Skeletal muscle cell (primary cell): ENCODE measurements around the gene KLF11.
"Not testable (repeated sequence)": the region's sequence is repeated elsewhere in the genome, so short reads cannot be mapped to it uniquely, and the experiment has no call there.

Source experiments
- DNase-seq: peaks from one replicate; pipeline ENCODE4 v3.0.0-alpha.2; 2010; ENCODE audit warnings: low read depth
- H3K4me3 ChIP-seq: 2 replicates; pipeline ENCODE4 v1.5.1; 2011; ENCODE audit warnings: low read depth, mild to moderate bottlenecking, control low read depth, low read length, moderate library complexity

The KLF11 gene

DNA sequence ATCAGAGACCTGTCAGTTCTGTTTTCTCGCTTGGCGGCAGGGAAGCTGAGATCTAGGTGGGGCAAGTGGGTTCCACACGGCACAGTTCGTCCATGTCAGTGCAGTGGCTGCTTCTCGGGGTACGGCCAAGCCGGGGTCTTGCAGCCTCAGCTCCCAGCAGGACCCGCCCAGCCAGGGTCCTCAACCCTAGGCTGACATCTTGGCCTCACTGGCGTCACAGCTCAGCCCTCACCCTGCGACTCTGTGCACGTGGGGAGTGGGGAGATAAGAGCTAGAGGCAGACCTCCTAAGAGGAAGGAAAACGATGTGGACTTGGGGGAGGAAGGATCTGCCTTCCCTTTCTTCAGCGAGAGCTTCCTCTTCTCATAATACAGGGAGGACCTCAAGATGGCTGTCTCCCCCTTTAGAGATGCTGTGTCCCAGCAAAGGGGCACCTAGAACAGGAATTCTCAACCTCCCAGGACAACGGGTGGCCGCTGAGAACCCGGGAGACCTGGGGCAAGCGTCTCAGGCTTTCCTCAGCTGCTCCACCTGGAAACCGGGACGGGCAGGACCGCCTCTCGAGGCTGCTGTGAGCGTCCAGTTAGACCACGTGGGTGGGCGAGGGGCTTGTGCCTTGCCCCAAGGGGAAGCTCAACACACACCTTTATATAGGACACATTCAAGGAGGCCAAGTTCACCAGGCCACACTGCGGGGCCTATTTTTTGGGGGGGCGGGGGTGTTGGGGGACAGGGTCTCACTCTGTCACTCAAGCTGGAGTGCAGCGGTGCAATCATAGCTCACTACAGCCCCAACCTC lies 23.5 kb upstream of the KLF11 start:
- no peak overlapping the region for H3K4me3 ChIP-seq
- no peak for DNase-seq

DNA sequence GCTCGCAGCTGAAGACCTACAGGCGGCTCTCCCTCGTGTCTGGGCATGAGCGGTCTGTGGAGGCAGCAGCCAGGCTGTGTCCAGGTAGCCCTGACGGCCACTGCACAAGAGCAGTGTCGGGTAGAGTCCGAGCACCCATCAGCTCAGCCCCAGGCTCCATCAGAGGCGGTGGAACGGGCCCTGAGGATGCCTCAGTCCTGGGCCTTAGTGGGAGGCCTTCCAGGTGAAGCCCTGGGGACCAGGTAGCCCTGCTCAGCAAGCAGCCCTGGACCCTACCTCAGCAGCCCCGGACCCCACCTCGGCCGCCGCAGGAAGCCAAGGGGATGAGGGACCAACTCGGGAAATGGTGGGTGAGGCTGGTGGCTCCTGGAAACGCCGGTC lies 21.3 kb upstream of the KLF11 start:
- no peak for DNase-seq
- no peak overlapping the region for H3K4me3 ChIP-seq

DNA sequence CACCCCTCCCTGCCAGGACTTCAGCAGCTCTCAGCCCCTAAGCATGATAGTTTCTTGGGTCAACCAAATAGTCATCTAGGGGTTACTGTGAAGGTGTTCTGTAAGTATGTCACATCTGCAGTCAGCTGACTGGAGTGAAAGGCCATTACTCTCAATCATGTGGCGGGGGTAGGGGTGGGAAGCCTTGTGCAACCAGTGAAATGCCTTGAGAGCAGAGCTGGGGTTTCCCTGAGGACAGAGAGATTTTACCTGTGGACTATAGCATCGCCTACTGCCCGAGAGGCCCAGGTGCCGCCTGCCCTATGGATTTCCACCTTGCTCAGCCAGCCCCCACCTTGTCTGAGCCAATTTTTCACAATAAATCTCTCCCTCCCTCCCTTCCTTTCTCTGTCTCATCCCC lies 20.9 kb upstream of the KLF11 start:
- no peak for DNase-seq

DNA sequence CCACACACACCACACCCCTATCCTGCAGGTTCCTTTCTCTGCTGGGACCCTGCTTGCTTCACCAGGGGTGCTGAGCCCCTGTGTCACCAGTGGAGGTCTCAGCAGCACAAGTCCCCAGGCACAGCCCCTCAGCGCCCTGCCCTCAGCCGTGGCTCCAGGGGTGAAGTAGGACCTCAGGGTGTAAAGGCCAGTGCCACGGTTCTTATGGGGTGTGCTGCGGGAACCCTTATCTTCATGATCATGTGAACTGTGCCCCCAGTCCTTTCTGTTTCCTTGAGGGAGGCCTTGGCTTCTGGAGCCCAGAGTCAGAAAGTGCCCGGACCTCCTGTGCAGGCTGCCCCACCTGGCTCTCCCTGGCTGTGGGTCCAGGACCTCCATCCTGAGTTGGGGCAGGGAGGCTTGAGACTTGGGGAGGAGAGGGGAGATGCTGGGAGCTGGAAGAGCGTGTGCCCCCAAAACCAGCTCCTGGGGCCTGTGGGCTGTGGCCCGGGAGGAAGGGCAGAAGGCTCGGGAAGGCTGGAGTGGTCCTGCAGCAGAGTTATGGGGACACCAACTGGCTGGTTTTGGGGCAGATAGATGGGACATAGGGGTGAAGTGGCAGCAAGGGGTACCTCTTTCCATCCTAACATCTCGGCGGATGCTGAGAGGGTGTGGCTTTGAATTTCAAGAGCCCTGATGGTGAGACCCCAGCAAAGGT lies 20.2 kb upstream of the KLF11 start:
- DNase-seq, result no peak

More for the DNA sequence above, 20.9 kb upstream of the KLF11 start:
- no peak overlapping the region for H3K4me3 ChIP-seq

DNA sequence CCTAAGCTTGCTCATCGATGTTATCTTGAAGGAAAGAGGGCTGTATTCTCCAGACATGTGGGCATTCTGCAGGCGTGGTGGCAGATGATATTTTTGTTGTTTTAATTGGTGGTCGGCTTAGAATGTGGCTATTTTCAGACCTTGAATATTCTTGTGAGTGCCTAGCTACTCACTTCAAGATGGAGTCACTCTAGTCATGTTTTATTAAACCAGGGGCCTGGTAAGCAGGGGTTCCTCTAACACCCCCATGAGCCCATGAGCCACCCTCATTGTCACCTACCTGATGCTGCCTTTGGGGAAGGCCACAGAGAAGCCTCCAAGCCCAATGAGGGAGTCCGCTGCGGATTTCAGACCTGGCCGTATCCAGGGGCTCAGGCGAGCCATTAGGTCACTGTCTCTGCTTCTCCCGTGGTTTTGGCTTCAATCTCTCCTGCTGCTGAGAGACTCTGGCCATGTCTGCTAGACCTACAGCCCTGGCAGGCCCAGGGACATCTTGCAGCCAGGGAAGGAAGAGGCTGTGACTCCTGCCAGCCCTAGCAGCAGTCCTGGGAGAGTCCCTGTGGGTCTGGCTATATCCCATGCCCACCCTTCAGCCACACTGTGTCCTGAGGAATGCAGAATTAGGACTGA lies 16.3 kb upstream of the KLF11 start:
- H3K4me3 ChIP-seq, result no peak overlapping the region
- no peak for DNase-seq

More for the DNA sequence above, 20.2 kb upstream of the KLF11 start:
- H3K4me3 ChIP-seq, result no peak overlapping the region

DNA sequence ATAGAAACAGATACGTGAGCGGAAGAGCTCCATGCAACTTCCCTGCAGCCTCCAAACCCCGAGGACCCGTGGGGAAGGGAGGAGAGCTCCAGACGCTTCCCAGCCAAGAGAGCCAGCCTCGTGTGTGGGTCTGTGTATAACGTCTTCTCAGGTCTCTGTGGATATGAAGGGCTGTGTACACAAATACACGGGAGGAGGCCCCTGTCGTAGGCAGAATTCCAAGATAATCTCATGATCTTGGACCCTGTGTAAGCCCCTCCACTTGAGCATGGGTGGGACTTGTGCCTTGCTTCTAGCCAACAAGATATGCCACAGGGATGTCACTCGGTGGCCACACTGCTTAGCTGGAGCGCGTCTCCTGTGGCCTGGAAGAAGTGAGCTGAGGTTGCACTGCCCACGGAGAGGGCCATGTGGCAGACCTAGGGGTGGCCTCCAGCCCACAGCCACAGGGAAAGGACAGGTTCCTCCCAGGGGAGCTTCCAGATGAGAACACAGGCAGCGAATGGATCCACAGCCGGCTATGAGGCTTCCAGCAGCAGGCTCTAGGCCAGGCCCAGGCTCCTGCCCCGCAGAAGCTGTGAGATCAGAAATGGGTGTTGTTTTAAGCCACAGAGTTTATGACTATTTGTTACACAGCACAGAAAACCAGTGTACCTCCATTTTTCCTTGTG lies 15.6 kb upstream of the KLF11 start:
- no peak for DNase-seq
- no peak overlapping the region for H3K4me3 ChIP-seq

DNA sequence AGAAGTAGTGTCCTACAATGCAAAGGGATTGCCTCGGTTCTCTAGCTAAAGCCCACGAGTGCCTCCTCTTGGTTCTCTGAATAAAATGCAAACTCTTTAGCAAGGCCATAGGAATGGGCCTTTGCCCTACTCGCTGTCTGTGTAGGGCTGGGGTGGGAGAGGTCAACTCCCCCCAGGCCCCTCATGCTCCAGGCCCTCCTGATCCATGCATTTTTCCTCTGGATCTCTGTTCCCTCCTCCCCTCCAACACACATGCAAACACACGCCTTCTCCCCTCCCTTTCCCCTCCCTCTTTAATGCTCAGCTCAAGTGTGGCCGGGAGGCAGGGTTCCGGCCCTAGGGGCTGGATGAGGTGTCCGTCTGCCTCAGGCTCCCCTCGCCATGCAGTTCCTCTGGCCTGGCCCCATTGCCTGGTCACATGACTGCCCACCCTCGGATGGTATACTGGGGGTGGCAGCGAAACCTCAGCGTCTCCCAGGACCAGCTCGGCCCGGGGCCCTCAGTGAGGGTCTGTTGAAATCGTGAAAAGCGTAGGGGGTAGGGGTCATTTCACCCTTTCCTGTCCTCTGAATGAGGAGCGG lies 14.9 kb upstream of the KLF11 start:
- DNase-seq, result no peak
- H3K4me3 ChIP-seq, result no peak overlapping the region

DNA sequence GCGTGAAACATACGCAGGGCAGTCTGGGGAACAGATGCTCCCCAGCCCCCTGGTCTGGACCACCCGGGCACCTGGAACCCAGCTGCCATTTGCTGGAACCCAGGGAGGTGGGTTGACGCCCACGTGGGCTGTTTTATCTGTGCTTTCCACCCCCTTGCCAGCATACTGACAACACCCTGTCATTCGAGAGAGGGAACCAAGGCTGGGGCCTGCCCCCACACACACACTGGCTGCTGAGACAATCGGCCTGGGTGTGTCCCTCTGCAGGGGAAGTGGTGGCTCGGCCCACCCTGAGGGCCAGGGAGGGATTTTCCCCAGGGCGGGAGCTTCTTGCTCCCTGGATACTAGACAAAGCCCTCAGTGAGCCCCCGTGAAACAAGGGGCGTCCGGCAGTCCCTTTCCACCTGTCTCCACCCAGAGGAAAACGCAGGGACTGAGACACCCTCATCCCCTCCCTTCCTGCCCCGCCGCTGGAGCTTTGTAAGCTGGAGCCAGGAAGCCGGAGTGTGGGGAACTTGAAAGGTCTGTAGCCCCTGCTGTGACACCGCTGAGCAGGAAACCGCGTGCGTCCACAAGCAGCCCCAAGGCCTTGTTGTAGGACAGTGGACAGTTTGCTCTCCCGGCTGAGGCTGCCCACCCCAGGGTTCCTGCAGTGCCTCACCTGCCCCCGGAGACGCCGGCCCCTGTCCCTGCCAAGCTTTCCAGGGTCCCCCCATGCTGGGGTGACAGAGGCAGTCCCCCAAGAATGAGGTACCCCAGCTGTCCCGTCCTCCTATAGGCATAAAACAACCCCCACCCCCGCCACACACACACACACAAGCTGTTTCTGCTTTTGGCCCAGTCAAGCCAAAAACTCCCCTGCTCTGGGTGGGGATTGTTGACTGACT lies 14.1 kb upstream of the KLF11 start:
- no peak for DNase-seq
- H3K4me3 ChIP-seq, result no peak overlapping the region

DNA sequence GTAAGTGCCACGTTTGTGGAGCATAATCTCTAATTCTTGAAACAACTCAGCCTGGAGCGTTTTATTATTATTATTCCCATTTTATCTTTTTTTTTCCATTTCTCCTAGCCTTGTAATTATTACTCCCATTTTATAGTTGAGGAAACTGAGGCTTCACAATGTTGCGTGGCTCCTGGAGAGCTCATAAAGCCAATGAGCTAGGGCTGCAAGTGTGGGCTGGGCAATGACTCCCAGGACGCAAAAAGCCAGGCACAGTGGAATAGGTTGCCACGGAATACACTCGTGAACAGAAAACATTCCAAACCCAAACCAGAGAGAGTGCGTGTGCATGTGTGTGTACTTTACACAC lies 13.5 kb upstream of the KLF11 start:
- no peak overlapping the region for H3K4me3 ChIP-seq
- DNase-seq, result no peak

DNA sequence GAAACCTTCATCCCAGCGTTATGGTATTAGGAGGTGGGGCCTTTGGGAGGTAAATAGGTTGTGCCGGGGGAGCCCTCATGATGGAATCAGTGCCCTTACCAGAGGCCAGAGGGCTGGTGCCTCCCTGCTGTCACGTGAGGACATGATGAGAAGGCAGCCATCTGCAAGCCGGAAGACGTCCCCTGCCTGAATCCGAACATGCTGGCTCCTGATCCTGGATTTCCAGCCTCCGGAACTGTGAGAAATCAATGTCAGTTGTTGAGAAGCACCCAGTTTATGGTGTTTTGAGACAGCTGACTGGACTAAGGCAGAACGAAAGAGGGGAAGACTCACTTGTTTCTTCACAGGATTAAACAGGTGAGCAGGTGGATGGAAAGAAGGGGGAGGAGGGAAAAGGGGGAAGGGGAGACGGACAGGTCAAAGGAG lies 13.0 kb upstream of the KLF11 start:
- H3K4me3 ChIP-seq, result no peak overlapping the region
- no peak for DNase-seq

DNA sequence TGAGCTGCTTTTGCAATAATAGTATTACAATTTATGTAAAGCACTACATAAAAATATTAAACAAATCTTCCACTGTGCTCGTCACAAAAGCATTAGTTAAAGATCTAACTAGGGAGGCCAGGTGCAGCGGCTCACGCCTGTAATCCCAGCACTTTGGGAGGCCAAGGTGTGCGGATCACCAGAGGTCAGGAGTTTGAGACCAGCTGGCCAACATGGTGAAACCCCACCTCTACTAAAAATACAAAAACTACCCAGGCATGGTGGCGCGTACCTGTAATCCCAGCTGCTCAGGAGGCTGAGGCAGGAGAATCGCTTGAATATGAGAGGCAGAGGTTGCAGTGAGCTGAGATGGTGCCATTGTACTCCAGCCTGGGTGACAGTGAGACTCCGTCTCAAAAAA lies 12.6 kb upstream of the KLF11 start:
- DNase-seq, H3K4me3 ChIP-seq: not testable (repeated sequence)

DNA sequence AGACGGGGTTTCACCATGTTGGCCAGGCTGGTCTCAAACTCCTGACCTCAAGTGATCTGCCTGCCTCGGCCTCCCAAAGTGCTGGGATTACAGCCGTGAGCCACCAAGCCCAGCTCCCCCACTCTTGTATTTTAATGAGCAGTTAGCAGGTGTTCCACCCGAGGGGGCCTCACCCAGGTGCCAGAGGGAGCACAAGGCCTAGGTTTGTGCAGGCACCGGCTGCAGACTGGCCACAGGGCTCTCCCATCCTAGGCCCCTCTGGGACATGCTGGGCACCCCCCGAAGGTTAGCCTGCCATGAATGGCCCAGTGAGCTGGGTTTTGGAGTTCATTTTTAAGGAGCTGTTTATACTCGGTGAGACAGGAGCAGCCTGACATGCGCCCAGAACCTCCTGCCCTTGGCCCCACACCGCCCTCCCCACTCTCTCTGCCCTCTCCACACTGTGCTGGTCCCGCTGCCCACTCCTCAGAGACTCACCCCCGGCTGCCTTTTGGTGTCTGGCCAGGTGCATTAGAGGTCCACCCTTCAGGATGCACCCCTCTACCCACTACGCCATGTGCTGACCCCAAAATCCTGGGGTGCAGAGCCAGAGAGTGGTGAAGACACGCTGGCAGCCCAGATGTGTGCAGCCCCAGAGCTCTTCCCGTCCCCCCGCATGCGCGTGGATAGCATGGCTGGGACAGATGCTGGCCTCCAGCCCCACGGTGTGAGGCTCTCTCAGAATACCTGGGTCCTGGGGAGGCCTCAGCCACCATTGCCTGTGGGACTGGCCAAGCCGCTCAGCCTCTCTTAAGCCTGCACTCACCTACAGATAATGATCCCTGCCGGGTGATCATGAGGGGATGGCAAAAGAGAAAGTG lies 11.2 kb upstream of the KLF11 start:
- DNase-seq, result no peak
- H3K4me3 ChIP-seq, result no peak overlapping the region

DNA sequence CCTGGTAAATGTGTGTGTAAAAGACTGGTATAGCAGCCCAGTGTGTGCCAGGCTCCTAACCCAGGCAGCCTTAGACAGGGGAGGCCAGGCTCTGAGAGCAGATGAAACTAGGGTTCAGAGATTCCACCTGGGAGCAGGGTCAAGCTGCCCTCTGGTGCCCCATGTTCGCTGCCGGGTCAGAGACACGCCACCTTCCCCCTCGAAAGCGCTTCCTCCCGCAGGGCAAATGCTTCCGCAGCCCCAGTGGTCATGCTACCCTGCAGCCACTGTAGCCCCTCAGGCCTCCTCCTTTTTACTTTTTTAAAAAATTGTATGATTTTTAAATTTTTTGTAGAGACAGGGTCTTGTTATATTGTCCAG lies 10.6 kb upstream of the KLF11 start:
- no peak for DNase-seq
- H3K4me3 ChIP-seq, result no peak overlapping the region

DNA sequence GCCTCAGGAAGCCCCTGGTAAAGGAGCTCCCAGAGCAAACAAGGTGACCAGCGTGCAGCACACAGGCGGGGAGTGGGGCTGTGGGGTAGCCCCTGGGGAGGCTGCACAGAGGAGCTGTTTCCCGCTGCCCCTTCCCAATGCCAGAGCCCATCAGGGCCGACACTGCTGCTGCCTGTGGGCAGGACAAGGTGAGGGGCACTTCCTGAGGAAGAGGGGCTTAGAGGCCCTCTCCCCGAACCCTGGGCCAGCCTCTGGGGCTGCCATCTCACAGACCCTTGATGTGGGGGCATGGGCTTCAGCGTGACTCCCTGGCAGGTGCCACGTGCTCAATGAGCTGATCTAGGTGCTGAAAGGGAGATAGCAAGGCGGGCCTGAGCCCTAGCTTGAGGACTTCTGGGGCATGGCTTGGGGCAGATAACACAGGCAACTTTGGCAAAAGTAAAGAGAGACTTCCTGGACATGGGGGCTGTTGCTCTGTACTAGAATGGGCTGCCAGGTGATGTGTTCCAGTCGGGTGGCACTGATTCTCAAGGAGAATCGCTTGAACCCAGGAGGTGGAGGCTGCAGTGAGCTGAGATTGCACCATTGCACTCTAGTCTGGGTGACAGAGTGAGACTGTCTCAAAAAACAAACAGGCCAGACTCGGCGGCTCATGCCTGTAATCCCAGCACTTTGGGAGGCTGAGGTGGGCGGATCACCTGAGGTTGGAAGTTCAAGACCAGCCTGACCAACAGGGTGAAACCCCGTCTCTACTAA lies 9.9 kb upstream of the KLF11 start:
- DNase-seq, result no peak
- no peak overlapping the region for H3K4me3 ChIP-seq

DNA sequence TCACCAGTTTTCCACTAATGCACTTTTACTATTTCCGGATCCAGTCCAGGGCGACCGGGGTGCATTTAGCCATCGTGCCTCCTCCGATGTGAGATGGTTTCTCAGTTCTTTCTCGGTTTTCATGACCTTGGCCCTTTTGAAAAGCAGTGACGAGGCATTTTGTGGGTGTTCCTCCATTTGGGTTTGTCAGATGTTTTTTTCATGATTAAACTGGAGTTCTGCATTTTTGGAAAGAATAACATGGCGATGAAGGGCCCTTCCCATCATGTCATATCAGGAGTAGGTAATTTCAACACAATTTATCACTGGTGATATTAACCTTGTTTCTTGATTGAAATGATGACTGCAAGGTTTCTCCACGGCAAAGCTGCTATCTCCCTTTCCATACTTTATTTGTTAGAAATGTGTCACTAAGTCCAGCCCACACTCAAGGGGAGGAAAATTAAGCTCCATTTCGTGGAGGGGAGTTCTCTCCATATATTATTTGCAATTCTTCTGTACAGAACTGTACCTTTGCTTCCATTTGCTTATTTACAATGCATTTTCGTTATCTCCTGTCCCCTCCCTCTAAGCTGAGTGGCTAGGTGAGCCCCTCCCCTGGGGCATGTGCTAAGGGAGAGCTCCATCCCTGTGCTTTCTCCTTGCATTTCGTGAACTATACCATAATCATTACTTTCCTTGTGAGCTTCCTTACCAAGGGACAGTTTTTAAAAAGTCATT lies 8.9 kb upstream of the KLF11 start:
- DNase-seq, result no peak
- no peak overlapping the region for H3K4me3 ChIP-seq

DNA sequence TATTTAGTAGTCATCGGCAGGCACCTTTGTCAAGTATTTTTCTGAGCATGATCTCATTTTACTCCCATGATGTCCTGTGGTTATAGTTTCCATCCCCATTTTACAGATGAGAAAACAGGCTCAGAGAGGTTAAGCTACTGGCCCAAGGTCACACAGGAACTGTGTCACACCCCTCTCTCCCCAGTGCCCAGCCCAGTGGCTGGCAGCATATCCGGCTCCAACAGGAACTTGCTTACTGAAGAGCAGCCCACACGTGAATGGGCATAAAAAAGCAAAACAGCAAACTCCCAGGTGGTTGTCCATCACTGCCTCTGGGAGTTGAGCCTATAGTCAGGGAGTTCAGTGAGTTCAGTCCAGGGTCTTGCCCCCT lies 8.3 kb upstream of the KLF11 start:
- no peak overlapping the region for H3K4me3 ChIP-seq
- no peak for DNase-seq

DNA sequence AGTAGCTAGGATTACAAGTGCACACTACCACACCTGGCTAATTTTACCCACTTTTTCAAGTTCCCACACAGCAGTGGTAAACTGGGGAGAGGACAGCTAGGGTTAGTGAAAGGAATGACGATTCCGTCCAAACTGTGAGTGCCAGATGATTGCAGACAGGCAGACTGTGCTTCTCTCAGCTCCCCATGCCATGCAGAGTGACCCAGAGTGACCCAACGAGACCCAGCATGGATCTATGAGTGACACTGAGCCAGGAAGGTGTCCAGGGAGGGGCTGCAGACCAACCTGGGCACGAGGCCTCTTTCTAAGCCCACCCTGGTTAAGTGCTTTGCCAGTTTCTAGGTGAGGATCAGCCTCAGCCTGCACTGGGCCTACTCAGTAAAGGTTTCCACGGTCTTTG lies 7.7 kb upstream of the KLF11 start:
- no peak for DNase-seq
- no peak overlapping the region for H3K4me3 ChIP-seq
